Measurements from ENCODE around the gene SPTAN1. TPM values are rescaled to one million over a fixed set of nuclear protein-coding genes. Genes with fewer than 3 reads are reported as not detected.

Gene SPTAN1
- total RNA-seq, 1 donor from 2014 or later = 376 TPM

- Mint-ChIP-seq H3K4me3 (ENCODE audit: unreplicated experiment) (no peak overlapping the region), H3K9me3 (ENCODE audit: low read depth) (no peaks in the 10 kb centered on the region), H3K27me3 (ENCODE audit: low read depth) (no peaks in the 10 kb centered on the region), H3K4me1 (ENCODE audit: low read depth) (no peaks in the 10 kb centered on the region), H3K36me3 (ENCODE audit: low read depth) (peaks cover 51% of the 10 kb centered on the region), H3K27ac (ENCODE audit: unreplicated experiment) (peak overlapping the region; percentile 34)
- TF ChIP-seq CTCF (IDR thresholded peaks at IDR 0.05) = no peak
- DNase-seq (ENCODE audit: low spot score) = no peak
Observed at GRCh38 chr9:128603697-128604096, 51.3 kb downstream of the SPTAN1 start.

DNA sequence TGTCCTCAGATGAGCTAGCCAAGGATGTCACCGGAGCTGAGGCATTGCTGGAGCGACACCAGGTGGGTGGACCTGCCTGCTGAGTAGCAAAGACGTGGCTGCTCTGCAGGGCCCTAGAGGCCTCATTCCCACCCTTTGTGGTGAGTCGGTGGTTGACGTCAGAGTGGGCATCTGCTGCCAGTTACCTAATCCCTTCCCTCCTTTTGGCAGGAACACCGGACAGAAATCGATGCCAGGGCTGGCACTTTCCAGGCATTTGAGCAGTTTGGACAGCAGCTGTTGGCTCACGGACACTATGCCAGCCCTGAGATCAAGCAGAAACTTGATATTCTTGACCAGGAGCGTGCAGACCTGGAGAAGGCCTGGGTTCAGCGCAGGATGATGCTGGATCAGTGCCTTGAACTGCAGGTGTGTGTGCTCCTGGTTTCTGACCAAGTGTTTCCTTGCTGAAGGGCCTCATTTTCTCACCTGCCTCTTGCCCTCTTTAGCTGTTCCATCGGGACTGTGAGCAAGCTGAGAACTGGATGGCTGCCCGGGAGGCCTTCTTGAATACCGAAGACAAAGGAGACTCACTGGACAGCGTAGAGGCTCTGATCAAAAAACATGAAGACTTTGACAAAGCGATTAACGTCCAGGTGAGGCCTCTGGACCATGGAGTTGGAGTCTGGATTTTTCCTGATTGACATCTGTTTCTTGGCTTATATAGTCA lies 55.4 kb downstream of the SPTAN1 start:
- Mint-ChIP-seq H3K9me3 (ENCODE audit: low read depth) (no peaks in the 10 kb centered on the region), H3K4me1 (ENCODE audit: low read depth) (no peaks in the 10 kb centered on the region), H3K27ac (ENCODE audit: unreplicated experiment) (no peak overlapping the region), H3K36me3 (ENCODE audit: low read depth) (peaks cover 59% of the 10 kb centered on the region), H3K27me3 (ENCODE audit: low read depth) (no peaks in the 10 kb centered on the region), H3K4me3 (ENCODE audit: unreplicated experiment) (no peak overlapping the region)
- no peak for DNase-seq (ENCODE audit: low spot score)
- TF ChIP-seq CTCF (IDR thresholded peaks at IDR 0.05) = no peak

GRCh38 chr9:128610897-128611296 lies 58.5 kb downstream of the SPTAN1 start:
- no peak for DNase-seq (ENCODE audit: low spot score)
- Mint-ChIP-seq H3K4me3 (ENCODE audit: unreplicated experiment) (no peak overlapping the region), H3K27ac (ENCODE audit: unreplicated experiment) (no peak overlapping the region), H3K27me3 (ENCODE audit: low read depth) (no peaks in the 10 kb centered on the region), H3K9me3 (ENCODE audit: low read depth) (no peaks in the 10 kb centered on the region), H3K36me3 (ENCODE audit: low read depth) (peaks cover 66% of the 10 kb centered on the region), H3K4me1 (ENCODE audit: low read depth) (peaks cover 9% of the 10 kb centered on the region)
- TF ChIP-seq CTCF (IDR thresholded peaks at IDR 0.05) = no peak

DNA sequence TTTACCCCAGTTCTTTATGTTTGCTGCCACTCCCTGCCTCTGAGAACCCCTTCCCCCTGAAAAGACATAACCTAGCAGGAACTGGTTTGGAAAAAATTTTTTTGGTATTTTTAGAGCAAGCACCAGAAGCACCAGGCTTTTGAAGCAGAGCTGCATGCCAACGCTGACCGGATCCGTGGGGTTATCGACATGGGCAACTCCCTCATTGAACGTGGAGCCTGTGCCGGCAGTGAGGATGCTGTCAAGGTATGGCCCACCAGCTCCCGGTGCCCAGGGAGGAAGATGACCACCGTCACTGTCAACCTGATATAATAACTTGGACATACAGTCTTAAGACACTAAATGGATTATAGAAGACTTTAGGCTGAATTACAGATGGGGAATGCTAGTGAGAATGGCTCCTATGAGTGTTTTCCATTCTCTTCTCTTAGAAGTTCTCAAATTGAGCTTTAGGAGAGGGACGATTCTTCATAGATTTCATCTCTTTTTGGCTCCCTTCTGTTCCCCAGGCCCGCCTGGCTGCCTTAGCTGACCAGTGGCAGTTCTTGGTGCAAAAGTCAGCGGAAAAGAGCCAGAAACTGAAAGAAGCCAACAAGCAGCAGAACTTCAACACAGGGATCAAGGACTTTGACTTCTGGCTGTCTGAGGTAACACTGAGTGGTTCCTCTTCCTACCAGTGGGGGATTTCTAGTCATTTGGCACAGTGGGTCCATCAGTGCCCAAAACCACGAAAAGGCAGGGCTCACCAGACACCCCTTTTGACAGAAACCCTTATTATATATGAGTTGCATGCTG lies 59.4 kb downstream of the SPTAN1 start:
- no peak overlapping the region for H3K4me3 Mint-ChIP-seq (ENCODE audit: unreplicated experiment)
- H3K36me3 Mint-ChIP-seq (ENCODE audit: low read depth) = peaks cover 67% of the 10 kb centered on the region
- DNase-seq (ENCODE audit: low spot score) = no peak
- H3K4me1 Mint-ChIP-seq (ENCODE audit: low read depth) = peaks cover 9% of the 10 kb centered on the region
- H3K9me3 Mint-ChIP-seq (ENCODE audit: low read depth) = no peaks in the 10 kb centered on the region
- peak overlapping the region; percentile 17 for H3K27ac Mint-ChIP-seq (ENCODE audit: unreplicated experiment)
- no peaks in the 10 kb centered on the region for H3K27me3 Mint-ChIP-seq (ENCODE audit: low read depth)
- no peak for TF ChIP-seq CTCF (IDR thresholded peaks at IDR 0.05)

DNA sequence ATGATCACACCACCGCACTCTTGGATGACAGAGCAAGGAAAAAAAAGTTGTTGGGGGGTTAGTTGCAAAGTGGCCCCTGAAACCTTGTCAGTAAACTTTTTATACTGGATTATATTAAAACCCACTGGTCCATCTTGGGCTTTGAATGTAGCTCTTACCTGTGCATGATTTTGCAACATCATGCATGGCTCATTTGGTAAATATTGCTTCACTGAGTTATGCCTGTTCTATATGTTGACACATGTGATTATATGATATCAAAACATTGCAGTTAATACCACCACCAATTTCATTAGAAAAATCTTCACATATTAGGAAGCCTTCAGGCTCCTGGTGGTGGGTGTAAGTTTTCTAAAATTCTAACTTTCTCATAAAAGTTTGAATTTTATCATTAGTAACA lies 62.3 kb downstream of the SPTAN1 start:
- no peak for DNase-seq (ENCODE audit: low spot score)
- no peaks in the 10 kb centered on the region for H3K27me3 Mint-ChIP-seq (ENCODE audit: low read depth)
- no peak overlapping the region for H3K4me3 Mint-ChIP-seq (ENCODE audit: unreplicated experiment)
- H3K4me1 Mint-ChIP-seq (ENCODE audit: low read depth) = peaks cover 9% of the 10 kb centered on the region
- no peak for TF ChIP-seq CTCF (IDR thresholded peaks at IDR 0.05)
- peak overlapping the region; percentile 65 for H3K27ac Mint-ChIP-seq (ENCODE audit: unreplicated experiment)
- no peaks in the 10 kb centered on the region for H3K9me3 Mint-ChIP-seq (ENCODE audit: low read depth)
- H3K36me3 Mint-ChIP-seq (ENCODE audit: low read depth) = peaks cover 68% of the 10 kb centered on the region
